Right lobe of liver (tissue), 6 donors: ENCODE results near the gene CAND1. TPM values are rescaled to one million over a fixed set of nuclear protein-coding genes. Genes with fewer than 3 reads are reported as not detected.

Experiments
- ATAC-seq, 4 donors: fragments of 200-7000 bp; cut with Tn5 transposase; one replicate each; pipeline ENCODE4 v1.9.1; 2020; ENCODE audit warnings: mild to moderate bottlenecking in 4 of 4, moderate library complexity in 4 of 4
- DNase-seq, 3 donors: peaks; one replicate each; pipeline ENCODE4 v3.0.0-alpha.2; 2020
- H3K27ac ChIP-seq, 3 donors: fragments of 200-600 bp; one replicate each; pipeline ENCODE4 v1.8.0; 2022
- H3K27me3 ChIP-seq, 2 donors: fragments of 200-600 bp; one replicate each; pipeline ENCODE4 v1.8.0; 2022
- H3K36me3 ChIP-seq, 4 donors: fragments of 200-600 bp; sonication (generic) in 1 of 4; one replicate each; pipeline versions ENCODE4 v1.5.1 to v1.8.0; 2017 to 2022; ENCODE audit warnings: control low read depth in 1 of 4
- H3K4me1 ChIP-seq, 4 donors: fragments of 200-600 bp; sonication (generic) in 1 of 4; one replicate each; pipeline versions ENCODE4 v1.5.1 to v1.8.0; 2017 to 2022; ENCODE audit warnings: control low read depth in 1 of 4
- H3K4me3 ChIP-seq, 3 donors: fragments of 200-600 bp; one replicate each; pipeline ENCODE4 v1.8.0; 2022
- H3K9me3 ChIP-seq, 4 donors: fragments of 200-600 bp; sonication (generic) in 1 of 4; one replicate each; pipeline versions ENCODE4 v1.5.1 to v1.8.0; 2017 to 2022; ENCODE audit warnings: control low read depth in 1 of 4
- POLR2A ChIP-seq: fragments of 450-650 bp; IDR thresholded peaks from one replicate; pipeline ENCODE4 v1.6.1; 2017; ENCODE audit warnings: antibody characterized with exemption, mild to moderate bottlenecking
- WGBS: methylation state at CpG from one replicate; pipeline ENCODE4 v1.1.6; 2018; ENCODE audit warnings: low coverage, low lambda C conversion rate; ENCODE audit not compliant: insufficient coverage; ENCODE audit errors: missing lambda C conversion rate; 5-methylcytosine and 5-hydroxymethylcytosine counted together
- intact Hi-C, 2 donors: fragments of 100-400 bp; cut with DNase I; formaldehyde crosslinking; loops; one replicate each; pipeline versions ENCODE4 v1.11.2 to v1.14.1; 2022
- total RNA-seq, 6 experiments: library from RNA; depleted of rRNA in 2 of 6; stranded (reverse); fragments of >200 nt in 2 of 6; fragmentation: NEBNext Ultra II Directional in 3 of 6; extraction: Animal tissue kit (Norgen Biotek cat#: 25700) in 3 of 6; gene quantifications; one replicate each; pipeline versions ENCODE4 v1.1.0 to v1.2.4, GENCODE V29; 2016 to 2023
- TF ChIP-seq, protein P1 (sequence below), 4 donors: fragments of 200-600 bp in 3 of 4; fragments of 450-650 bp in 1 of 4; IDR thresholded peaks; one replicate each; pipeline versions ENCODE4 v1.5.1 to v1.8.0; 2016 to 2022; ENCODE audit warnings: antibody characterized with exemption in 4 of 4, mild to moderate bottlenecking in 2 of 4
- donor health status: DM: no; HTN: yes; CAD: no.
- donor health status: DM: no; HTN: no; CAD: no.
- donor health status: DM: no; HTN: no; CAD: no.
- donor health status: DM: no; HTN: yes; CAD: no.
- donor health status: DM: no; HTN: yes; CAD: no.

The CAND1 gene
- total RNA-seq, 6 experiments from 2014 or later = 29.3 to 64.4 (median 57.6) TPM

- ATAC-seq (no peak), DNase-seq (no peak)
- intact Hi-C loops = no loop called here
- WGBS = 92% methylated on average over 1 of the region's 1 CpG
- Histone ChIP-seq H3K4me1 (no peaks in the 10 kb centered on the region), H3K27me3 (no peaks in the 10 kb centered on the region), H3K9me3 (no peaks in the 10 kb centered on the region), H3K27ac (no peak overlapping the region), H3K36me3 (peaks cover 6 to 71% (median 33%) of the 10 kb centered on the region in 4 donors), H3K4me3 (no peak overlapping the region)
- TF ChIP-seq, protein P1, sequence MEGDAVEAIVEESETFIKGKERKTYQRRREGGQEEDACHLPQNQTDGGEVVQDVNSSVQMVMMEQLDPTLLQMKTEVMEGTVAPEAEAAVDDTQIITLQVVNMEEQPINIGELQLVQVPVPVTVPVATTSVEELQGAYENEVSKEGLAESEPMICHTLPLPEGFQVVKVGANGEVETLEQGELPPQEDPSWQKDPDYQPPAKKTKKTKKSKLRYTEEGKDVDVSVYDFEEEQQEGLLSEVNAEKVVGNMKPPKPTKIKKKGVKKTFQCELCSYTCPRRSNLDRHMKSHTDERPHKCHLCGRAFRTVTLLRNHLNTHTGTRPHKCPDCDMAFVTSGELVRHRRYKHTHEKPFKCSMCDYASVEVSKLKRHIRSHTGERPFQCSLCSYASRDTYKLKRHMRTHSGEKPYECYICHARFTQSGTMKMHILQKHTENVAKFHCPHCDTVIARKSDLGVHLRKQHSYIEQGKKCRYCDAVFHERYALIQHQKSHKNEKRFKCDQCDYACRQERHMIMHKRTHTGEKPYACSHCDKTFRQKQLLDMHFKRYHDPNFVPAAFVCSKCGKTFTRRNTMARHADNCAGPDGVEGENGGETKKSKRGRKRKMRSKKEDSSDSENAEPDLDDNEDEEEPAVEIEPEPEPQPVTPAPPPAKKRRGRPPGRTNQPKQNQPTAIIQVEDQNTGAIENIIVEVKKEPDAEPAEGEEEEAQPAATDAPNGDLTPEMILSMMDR (IDR thresholded peaks at IDR 0.05) = no peak
- TF ChIP-seq POLR2A = no peak
Observed at GRCh38 chr12:67305544-67305943, 36.4 kb downstream of the CAND1 start.

GRCh38 chr12:67306712-67307111 lies 37.6 kb downstream of the CAND1 start:
- ATAC-seq (no peak), DNase-seq (no peak)
- intact Hi-C loops = no loop called here
- TF ChIP-seq, protein P1 (IDR thresholded peaks at IDR 0.05) = no peak
- no peak for TF ChIP-seq POLR2A
- Histone ChIP-seq H3K27me3 (no peaks in the 10 kb centered on the region), H3K4me3 (no peak overlapping the region), H3K36me3 (peaks cover 6 to 81% (median 39%) of the 10 kb centered on the region in 4 donors), H3K27ac (no peak overlapping the region), H3K4me1 (no peaks in the 10 kb centered on the region), H3K9me3 (no peaks in the 10 kb centered on the region)
- WGBS = 97% methylated on average over 2 of the region's 2 CpGs

DNA sequence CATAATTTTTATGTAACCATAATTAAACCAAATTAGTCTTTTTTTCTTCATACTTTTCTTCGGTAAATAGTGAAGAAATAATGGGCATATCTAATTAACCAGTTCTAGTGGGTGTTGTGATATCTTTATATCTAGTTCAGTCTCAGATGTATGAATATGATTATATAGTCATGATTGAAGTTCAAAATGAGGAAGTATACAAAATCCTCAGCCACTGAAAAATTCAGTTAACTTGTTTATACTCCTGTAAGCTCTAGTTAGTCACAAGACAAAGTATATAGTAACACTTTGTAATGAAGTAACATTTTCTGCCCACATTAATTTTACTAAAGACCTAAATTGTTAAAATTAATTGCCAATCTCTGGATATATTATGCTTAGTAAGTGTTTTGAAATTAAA lies 46.5 kb downstream of the CAND1 start:
- H3K27me3 ChIP-seq = no peaks in the 10 kb centered on the region
- H3K4me1 ChIP-seq = no peaks in the 10 kb centered on the region
- intact Hi-C loops = no loop called here
- H3K9me3 ChIP-seq = no peaks in the 10 kb centered on the region
- H3K27ac ChIP-seq = no peak overlapping the region
- no peak overlapping the region for H3K4me3 ChIP-seq
- 44% methylated on average over 1 of the region's 1 CpG for WGBS
- peaks cover 0 to 44% (median 18%) of the 10 kb centered on the region in 4 donors for H3K36me3 ChIP-seq
- DNase-seq (no peak), ATAC-seq (no peak)
- no peak for TF ChIP-seq POLR2A

DNA sequence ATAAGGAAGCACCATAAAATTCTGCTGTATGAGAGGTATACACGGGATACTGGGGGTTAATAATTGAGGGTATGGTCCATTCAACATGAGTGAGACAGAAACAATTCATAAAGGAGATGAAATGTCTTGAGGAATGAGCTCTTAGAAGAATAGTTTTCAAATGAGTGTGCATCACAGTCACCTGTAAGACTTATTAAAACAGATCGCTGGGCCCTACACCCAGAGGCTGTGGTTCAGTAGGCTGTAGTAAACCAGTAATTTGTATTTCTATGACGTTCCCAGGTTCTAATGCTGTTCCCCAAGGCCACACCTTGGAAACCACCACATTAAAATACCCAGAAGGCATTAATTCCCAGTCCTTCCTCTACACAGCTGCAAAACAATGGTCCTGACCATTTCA lies 49.6 kb downstream of the CAND1 start:
- H3K4me1 ChIP-seq = no peaks in the 10 kb centered on the region
- H3K36me3 ChIP-seq = peaks cover 0 to 15% (median under 1%) of the 10 kb centered on the region in 4 donors
- 95% methylated on average over 3 of the region's 3 CpGs for WGBS

GRCh38 chr12:67319936-67320335 lies 50.8 kb downstream of the CAND1 start:
- no peak overlapping the region for H3K27ac ChIP-seq
- no peaks in the 10 kb centered on the region for H3K4me1 ChIP-seq
- H3K4me3 ChIP-seq = no peak overlapping the region
- WGBS = 95% methylated on average over 4 of the region's 4 CpGs
- no peaks in the 10 kb centered on the region for H3K27me3 ChIP-seq
- TF ChIP-seq, protein P1 (IDR thresholded peaks at IDR 0.05) = no peak
- TF ChIP-seq POLR2A = no peak
- H3K36me3 ChIP-seq = peaks cover 0 to 6% (median 0%) of the 10 kb centered on the region in 4 donors
- intact Hi-C loops = no loop called here
- no peaks in the 10 kb centered on the region for H3K9me3 ChIP-seq
- no peak for ATAC-seq
- DNase-seq = no peak

More for the DNA sequence above, 49.6 kb downstream of the CAND1 start:
- TF ChIP-seq, protein P1 (IDR thresholded peaks at IDR 0.05) = no peak
- no peak for TF ChIP-seq POLR2A
- no peak for DNase-seq
- ATAC-seq = no peak
- H3K4me3 ChIP-seq = no peak overlapping the region
- intact Hi-C loops = no loop called here
- no peaks in the 10 kb centered on the region for H3K9me3 ChIP-seq
- H3K27me3 ChIP-seq = no peaks in the 10 kb centered on the region
- no peak overlapping the region for H3K27ac ChIP-seq
